Measurements from ENCODE around the gene EFEMP2.

Gene EFEMP2

GRCh38 chr11:65872586-65873317, at the start of gene EFEMP2:
EFEMP2 (minus strand) TSS chr11:65872800; CDS start chr11:65872354, 446 bp downstream.
- DNase-seq: peak; percentile 88

GRCh38 chr11:65921876-65922275, 49.3 kb upstream of the EFEMP2 start:
- no peak for DNase-seq

- no peak for DNase-seq
Observed at GRCh38 chr11:65921033-65921555, 48.5 kb upstream of the EFEMP2 start.

- DNase-seq: no peak
Observed at GRCh38 chr11:65920372-65920802, 47.8 kb upstream of the EFEMP2 start.

GRCh38 chr11:65919573-65920371, 47.2 kb upstream of the EFEMP2 start:
- peak; percentile 57 for DNase-seq

- DNase-seq: peak; percentile 99
Observed at GRCh38 chr11:65919141-65919572, 46.6 kb upstream of the EFEMP2 start, which contains the start of gene DRAP1. DRAP1 (plus strand) TSS chr11:65919426; CDS start chr11:65919502, 76 bp downstream.

- no peak for DNase-seq
Observed at GRCh38 chr11:65918211-65919140, 45.9 kb upstream of the EFEMP2 start, which contains the start of gene C11orf68. C11orf68 (minus strand) TSS chr11:65919062; CDS start chr11:65919031, 31 bp downstream.

GRCh38 chr11:65917434-65918210, 45.0 kb upstream of the EFEMP2 start:
- DNase-seq: no peak

GRCh38 chr11:65917077-65917433, 44.5 kb upstream of the EFEMP2 start:
- DNase-seq: no peak

- DNase-seq: no peak
Observed at GRCh38 chr11:65916391-65916790, 43.8 kb upstream of the EFEMP2 start.

GRCh38 chr11:65915821-65916251, 43.2 kb upstream of the EFEMP2 start:
- no peak for DNase-seq

- no peak for DNase-seq
Observed at GRCh38 chr11:65915101-65915820, 42.7 kb upstream of the EFEMP2 start.

- no peak for DNase-seq
Observed at GRCh38 chr11:65912845-65913244, 40.2 kb upstream of the EFEMP2 start.

GRCh38 chr11:65911682-65912568, 39.3 kb upstream of the EFEMP2 start:
- DNase-seq: peak; percentile 76

- no peak for DNase-seq
Observed at GRCh38 chr11:65907878-65908277, 35.3 kb upstream of the EFEMP2 start.

- no peak for DNase-seq
Observed at GRCh38 chr11:65906602-65907001, 34.0 kb upstream of the EFEMP2 start.

- DNase-seq: no peak
Observed at GRCh38 chr11:65903715-65904114, 31.1 kb upstream of the EFEMP2 start.

- no peak for DNase-seq
Observed at GRCh38 chr11:65903068-65903481, 30.5 kb upstream of the EFEMP2 start.

GRCh38 chr11:65900899-65901180, 28.2 kb upstream of the EFEMP2 start:
- DNase-seq: no peak

Measured in right hindlimb (tissue), 1 donor.